Neuron (in vitro differentiated cells): Measurements from ENCODE around the gene INCA1.

Experiments used
- H2AFZ ChIP-seq: one replicate; pipeline ENCODE4 v1.6.1; 2013; ENCODE audit warnings: low read depth, mild to moderate bottlenecking, inconsistent platforms, low read length, moderate library complexity
- H3K27me3 ChIP-seq: one replicate; pipeline ENCODE4 v1.6.1; 2013; ENCODE audit warnings: low read length; ENCODE audit not compliant: insufficient read depth
- H3K36me3 ChIP-seq: one replicate; pipeline ENCODE4 v1.6.1; 2013; ENCODE audit warnings: low read length; ENCODE audit not compliant: insufficient read depth
- H3K4me1 ChIP-seq: one replicate; pipeline ENCODE4 v1.6.1; 2013; ENCODE audit warnings: low read length; ENCODE audit not compliant: insufficient read depth
- H3K4me3 ChIP-seq: 2 replicates; pipeline ENCODE4 v1.5.1; 2013; ENCODE audit warnings: mild to moderate bottlenecking, low read length, moderate library complexity
- H3K9me3 ChIP-seq: one replicate; pipeline ENCODE4 v1.6.1; 2013; ENCODE audit warnings: low read length

INCA1 gene

GRCh38 chr17:4939546-4939795 lies 57.9 kb downstream of the INCA1 start:
- H3K9me3 ChIP-seq = no peaks in the 10 kb centered on the region
- peaks cover 20% of the 10 kb centered on the region for H3K4me1 ChIP-seq
- H3K4me3 ChIP-seq = peak overlapping the region; percentile 72
- H3K27me3 ChIP-seq = no peaks in the 10 kb centered on the region
- peak overlapping the region; percentile 53 for H2AFZ ChIP-seq
- H3K36me3 ChIP-seq = peaks cover 42% of the 10 kb centered on the region

GRCh38 chr17:4938688-4939545 lies 58.4 kb downstream of the INCA1 start:
- Histone ChIP-seq H3K4me3 (peak overlapping the region; percentile 72), H3K9me3 (no peaks in the 10 kb centered on the region), H3K27me3 (no peaks in the 10 kb centered on the region), H3K4me1 (peaks cover 20% of the 10 kb centered on the region), H2AFZ (peak overlapping the region; percentile 53), H3K36me3 (peaks cover 37% of the 10 kb centered on the region)
